Activated T-helper 1 cell treated with anti-CD3 and anti-CD28 coated beads, Interleukin-12 subunit alpha, Interleukin-12 subunit beta, Interleukin-2, Interleukin-4 antibody, amounts not matched to agents 30 ng/mL and 10 ng/mL and 1 ng/mL, durations not matched to agents 14 hours and 24 hours and 36 hours (primary cell): Measurements from ENCODE around the gene PPP4R4. TPM values are rescaled to one million over a fixed set of nuclear protein-coding genes. Genes with fewer than 3 reads are reported as not detected.
"Not testable (repeated sequence)": the region's sequence is repeated elsewhere in the genome, so short reads cannot be mapped to it uniquely, and the experiment has no call there.

Source experiments
- DNase-seq: peaks from one replicate; pipeline ENCODE4 v3.0.0; 2021; ENCODE audit warnings: low spot score
- H3K27ac Mint-ChIP-seq: one replicate; pipeline ENCODE4 v1.8.0; 2021; ENCODE audit warnings: mild to moderate bottlenecking, mixed read lengths
- H3K27me3 Mint-ChIP-seq: one replicate; pipeline ENCODE4 v1.8.0; 2022; ENCODE audit warnings: mild to moderate bottlenecking, moderate library complexity, mixed read lengths; ENCODE audit not compliant: insufficient read depth
- H3K36me3 Mint-ChIP-seq: one replicate; pipeline ENCODE4 v1.8.0; 2021; ENCODE audit warnings: low read depth, mixed read lengths
- H3K4me1 Mint-ChIP-seq: one replicate; pipeline ENCODE4 v1.8.0; 2021; ENCODE audit warnings: low read depth, mixed read lengths
- H3K4me3 Mint-ChIP-seq: one replicate; pipeline ENCODE4 v1.8.0; 2021; ENCODE audit warnings: mild to moderate bottlenecking, moderate library complexity, mixed read lengths
- H3K9me3 Mint-ChIP-seq: one replicate; pipeline ENCODE4 v1.8.0; 2021; ENCODE audit warnings: mixed read lengths
- intact Hi-C: fragments of 100-400 bp; cut with micrococcal nuclease; formaldehyde crosslinking; loops from one replicate; pipeline ENCODE4 v1.15.1; 2024
- total RNA-seq: library from RNA; stranded (reverse); gene quantifications from 2 replicates; pipeline ENCODE4 v1.2.3, GENCODE V29; 2022

Gene PPP4R4
- total RNA-seq, 1 donor from 2014 or later: 2.4 TPM

- no peaks in the 10 kb centered on the region for H3K27me3 Mint-ChIP-seq
- no peak within 1 kb of the TSS for H3K27ac Mint-ChIP-seq
- no peak for DNase-seq
- H3K9me3 Mint-ChIP-seq: no peaks in the 10 kb centered on the region
- H3K36me3 Mint-ChIP-seq: no peaks in the 10 kb centered on the region
- no peaks in the 10 kb centered on the region for H3K4me1 Mint-ChIP-seq
- H3K4me3 Mint-ChIP-seq: no peak within 1 kb of the TSS
- intact Hi-C loops: no loop called here
Observed at GRCh38 chr14:94292872-94293577, 118.9 kb downstream of the PPP4R4 start, which contains the start of gene SERPINA10. SERPINA10 (minus strand) TSS chr14:94293268; CDS start chr14:94290593, 2,675 bp downstream.

- no peaks in the 10 kb centered on the region for H3K9me3 Mint-ChIP-seq
- no peak overlapping the region for H3K4me3 Mint-ChIP-seq
- H3K27me3 Mint-ChIP-seq: no peaks in the 10 kb centered on the region
- H3K27ac Mint-ChIP-seq: no peak overlapping the region
- intact Hi-C loops: no loop called here
- no peaks in the 10 kb centered on the region for H3K4me1 Mint-ChIP-seq
- H3K36me3 Mint-ChIP-seq: no peaks in the 10 kb centered on the region
- DNase-seq: no peak
Observed at GRCh38 chr14:94293578-94293924, 119.4 kb downstream of the PPP4R4 start.

GRCh38 chr14:94295360-94296180 lies 121.4 kb downstream of the PPP4R4 start:
- no peaks in the 10 kb centered on the region for H3K27me3 Mint-ChIP-seq
- no peak overlapping the region for H3K4me3 Mint-ChIP-seq
- no peaks in the 10 kb centered on the region for H3K4me1 Mint-ChIP-seq
- no peaks in the 10 kb centered on the region for H3K36me3 Mint-ChIP-seq
- intact Hi-C loops: no loop called here
- peaks cover 6% of the 10 kb centered on the region for H3K9me3 Mint-ChIP-seq
- no peak for DNase-seq
- no peak overlapping the region for H3K27ac Mint-ChIP-seq

GRCh38 chr14:94296181-94296545 lies 122.0 kb downstream of the PPP4R4 start:
- H3K36me3 Mint-ChIP-seq, H3K27me3 Mint-ChIP-seq, intact Hi-C loops, H3K9me3 Mint-ChIP-seq, H3K4me1 Mint-ChIP-seq, H3K27ac Mint-ChIP-seq, H3K4me3 Mint-ChIP-seq, DNase-seq: not testable (repeated sequence)

- DNase-seq: no peak
- H3K4me3 Mint-ChIP-seq: no peak overlapping the region
- H3K4me1 Mint-ChIP-seq: no peaks in the 10 kb centered on the region
- H3K9me3 Mint-ChIP-seq: peaks cover 6% of the 10 kb centered on the region
- no peak overlapping the region for H3K27ac Mint-ChIP-seq
- H3K36me3 Mint-ChIP-seq: no peaks in the 10 kb centered on the region
- intact Hi-C loops: no loop called here
- no peaks in the 10 kb centered on the region for H3K27me3 Mint-ChIP-seq
Observed at GRCh38 chr14:94298130-94298529, 124.0 kb downstream of the PPP4R4 start.

- Mint-ChIP-seq H3K27me3 (no peaks in the 10 kb centered on the region), H3K27ac (no peak overlapping the region), H3K4me3 (no peak overlapping the region), H3K4me1 (no peaks in the 10 kb centered on the region), H3K9me3 (peaks cover 18% of the 10 kb centered on the region), H3K36me3 (no peaks in the 10 kb centered on the region)
- no peak for DNase-seq
- intact Hi-C loops: no loop called here
Observed at GRCh38 chr14:94303111-94303510, 129.0 kb downstream of the PPP4R4 start.

DNA sequence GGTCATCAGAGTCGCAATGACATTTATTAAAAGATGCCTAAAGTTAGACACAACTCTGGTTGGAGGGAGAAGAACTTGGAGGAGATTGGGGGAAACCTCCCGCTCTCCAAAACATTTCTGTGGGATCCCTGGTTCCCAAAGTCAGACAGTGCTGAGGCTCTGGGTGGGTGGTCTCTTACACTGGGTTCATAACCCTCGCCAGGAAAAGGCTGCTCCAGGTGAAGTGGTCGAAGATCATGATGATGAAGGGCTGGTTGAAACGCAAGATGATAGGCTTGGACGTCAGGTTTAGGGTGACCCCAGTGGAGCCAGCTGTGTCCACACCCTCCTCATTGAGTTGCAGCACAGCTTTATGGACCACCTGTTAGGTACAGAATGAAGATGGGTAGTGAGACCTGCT lies 130.1 kb downstream of the PPP4R4 start:
- Mint-ChIP-seq H3K9me3 (peaks cover 24% of the 10 kb centered on the region), H3K27me3 (no peaks in the 10 kb centered on the region), H3K27ac (no peak overlapping the region), H3K36me3 (no peaks in the 10 kb centered on the region), H3K4me3 (no peak overlapping the region), H3K4me1 (no peaks in the 10 kb centered on the region)
- intact Hi-C loops: no loop called here
- DNase-seq: no peak

GRCh38 chr14:94305620-94306019 lies 131.5 kb downstream of the PPP4R4 start:
- Mint-ChIP-seq H3K27me3 (no peaks in the 10 kb centered on the region), H3K9me3 (peaks cover 25% of the 10 kb centered on the region), H3K27ac (no peak overlapping the region), H3K4me3 (no peak overlapping the region), H3K36me3 (no peaks in the 10 kb centered on the region), H3K4me1 (no peaks in the 10 kb centered on the region)
- no peak for DNase-seq
- intact Hi-C loops: loop anchor here (5.0 kb wide), 1 partner anchor 173 kb away; no protein-coding TSS in a partner anchor

GRCh38 chr14:94306047-94306978 lies 132.2 kb downstream of the PPP4R4 start:
- no peak overlapping the region for H3K4me3 Mint-ChIP-seq
- peaks cover 25% of the 10 kb centered on the region for H3K9me3 Mint-ChIP-seq
- intact Hi-C loops: loop anchor here (5.0 kb wide), 1 partner anchor 174 kb away; no protein-coding TSS in a partner anchor
- H3K36me3 Mint-ChIP-seq: no peaks in the 10 kb centered on the region
- no peak overlapping the region for H3K27ac Mint-ChIP-seq
- H3K4me1 Mint-ChIP-seq: no peaks in the 10 kb centered on the region
- no peak for DNase-seq
- no peaks in the 10 kb centered on the region for H3K27me3 Mint-ChIP-seq

DNA sequence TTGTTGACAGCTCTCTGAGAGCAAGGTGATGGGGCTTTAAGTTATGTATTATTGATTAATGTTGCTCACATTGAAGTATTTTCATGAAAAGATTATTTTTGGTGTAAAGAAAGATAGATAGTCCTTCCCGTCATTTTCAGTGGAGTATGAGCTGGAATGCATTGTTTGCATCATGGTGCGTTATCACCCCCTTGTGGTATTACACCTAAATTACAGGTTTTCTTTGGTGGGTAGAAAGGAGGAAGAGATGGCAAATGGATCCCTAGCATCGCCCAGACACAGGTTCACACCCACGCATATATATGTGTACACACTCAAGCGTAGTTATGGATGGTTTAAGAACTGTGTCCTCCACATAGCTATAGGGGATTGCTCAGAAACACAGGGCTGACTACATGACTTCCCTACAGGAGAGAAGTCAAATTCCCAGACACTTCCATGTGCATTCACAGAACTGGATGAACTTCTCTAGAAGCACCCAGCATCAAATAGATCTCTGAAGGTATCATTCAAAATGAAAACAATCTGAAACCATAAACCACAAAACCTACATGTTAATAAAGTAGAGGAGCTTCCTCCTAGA lies 133.4 kb downstream of the PPP4R4 start:
- Mint-ChIP-seq H3K4me1 (no peaks in the 10 kb centered on the region), H3K9me3 (peaks cover 25% of the 10 kb centered on the region), H3K4me3 (no peak overlapping the region), H3K27me3 (no peaks in the 10 kb centered on the region), H3K27ac (no peak overlapping the region), H3K36me3 (no peaks in the 10 kb centered on the region)
- no peak for DNase-seq
- intact Hi-C loops: loop anchor here (5.0 kb wide), 1 partner anchor 175 kb away; no protein-coding TSS in a partner anchor

DNA sequence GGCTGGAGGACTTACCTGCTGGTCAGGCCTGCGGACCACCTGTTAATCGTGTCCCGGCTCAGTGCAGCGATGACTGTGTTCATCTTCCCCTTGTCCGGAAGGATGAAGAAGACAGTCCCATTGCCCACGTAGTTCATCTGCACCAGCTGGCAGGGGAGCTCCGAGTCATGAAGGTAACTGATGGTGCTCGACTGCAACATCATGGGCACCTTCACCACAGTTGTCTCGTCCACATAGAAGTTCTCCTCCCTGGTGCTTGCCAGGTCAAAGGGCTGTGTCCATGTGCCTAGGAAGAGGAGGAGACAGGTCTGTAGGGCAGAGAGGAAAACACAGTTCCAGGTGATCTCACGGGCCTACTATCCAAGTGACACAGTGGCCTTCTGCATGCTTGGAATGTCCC lies 135.6 kb downstream of the PPP4R4 start:
- Mint-ChIP-seq H3K36me3 (no peaks in the 10 kb centered on the region), H3K4me3 (no peak overlapping the region), H3K27ac (no peak overlapping the region), H3K9me3 (peaks cover 25% of the 10 kb centered on the region), H3K27me3 (peaks cover under 1% of the 10 kb centered on the region), H3K4me1 (no peaks in the 10 kb centered on the region)
- DNase-seq: no peak
- intact Hi-C loops: loop anchor here (5.0 kb wide), 1 partner anchor 177 kb away; no protein-coding TSS in a partner anchor

GRCh38 chr14:94310248-94310647 lies 136.1 kb downstream of the PPP4R4 start:
- peaks cover 25% of the 10 kb centered on the region for H3K9me3 Mint-ChIP-seq
- no peak overlapping the region for H3K4me3 Mint-ChIP-seq
- no peaks in the 10 kb centered on the region for H3K36me3 Mint-ChIP-seq
- peaks cover 4% of the 10 kb centered on the region for H3K27me3 Mint-ChIP-seq
- no peaks in the 10 kb centered on the region for H3K4me1 Mint-ChIP-seq
- no peak for DNase-seq
- intact Hi-C loops: no loop called here
- H3K27ac Mint-ChIP-seq: no peak overlapping the region
